GM21515 (cell line): ENCODE results near the gene TMEM120B.

Experiments used
- ATAC-seq: cut with Tn5 transposase; IDR thresholded peaks from one replicate; pipeline ENCODE4 v1.9.1; 2021; ENCODE audit not compliant: unreplicated experiment

Gene TMEM120B

GRCh38 chr12:121812921-121813896 lies 100.7 kb downstream of the TMEM120B start:
- ATAC-seq: no peak

GRCh38 chr12:121813951-121814350 lies 101.4 kb downstream of the TMEM120B start:
- ATAC-seq: no peak

- no peak for ATAC-seq
Measured at GRCh38 chr12:121814429-121815119, 102.0 kb downstream of the TMEM120B start.

- no peak for ATAC-seq
Measured at GRCh38 chr12:121815263-121815662, 102.7 kb downstream of the TMEM120B start.

- ATAC-seq: no peak
Measured at GRCh38 chr12:121816925-121817647, 104.5 kb downstream of the TMEM120B start.

GRCh38 chr12:121817648-121818043 lies 105.1 kb downstream of the TMEM120B start:
- ATAC-seq: no peak

- no peak for ATAC-seq
Measured at GRCh38 chr12:121819212-121819949, 106.8 kb downstream of the TMEM120B start.

- ATAC-seq: no peak
Measured at GRCh38 chr12:121820056-121820455, 107.5 kb downstream of the TMEM120B start.

GRCh38 chr12:121822393-121823100 lies 110.0 kb downstream of the TMEM120B start:
- ATAC-seq: no peak

GRCh38 chr12:121823101-121823726 lies 110.7 kb downstream of the TMEM120B start:
- no peak for ATAC-seq

GRCh38 chr12:121823727-121824115 lies 111.2 kb downstream of the TMEM120B start:
- ATAC-seq: no peak

- no peak for ATAC-seq
Measured at GRCh38 chr12:121825041-121825523, 112.5 kb downstream of the TMEM120B start.

GRCh38 chr12:121826318-121827150 lies 114.0 kb downstream of the TMEM120B start:
- ATAC-seq: no peak

GRCh38 chr12:121827351-121828099 lies 115.0 kb downstream of the TMEM120B start:
- ATAC-seq: no peak

GRCh38 chr12:121828306-121828705 lies 115.8 kb downstream of the TMEM120B start:
- no peak for ATAC-seq

GRCh38 chr12:121828826-121829225 lies 116.3 kb downstream of the TMEM120B start:
- ATAC-seq: no peak

GRCh38 chr12:121829250-121829918 lies 116.8 kb downstream of the TMEM120B start:
- ATAC-seq: no peak
